Endothelial cell of umbilical vein (primary cell): Measurements from ENCODE around the gene TOMM34. TPM values are rescaled to one million over a fixed set of nuclear protein-coding genes. Genes with fewer than 3 reads are reported as not detected.

Source experiments
- BruUV-seq: library from RNA; stranded (reverse); fragments of 400-500 nt; replicated peaks from 2 replicates; lab custom pipeline; 2021; lab: Mats Ljungman, UMichigan
- CTCF ChIA-PET: fragments of 300-600, 350-600 bp; sonication (Branson Sonifier 250); formaldehyde crosslinking; loops from one replicate; lab custom pipeline; 2021; ENCODE audit warnings: antibody characterized with exemption, inconsistent platforms; lab: Charles Lee
- POLR2A ChIA-PET: fragments of 300-600, 350-600 bp; sonication (Branson Sonifier 250); formaldehyde crosslinking; loops from one replicate; lab custom pipeline; 2021; ENCODE audit warnings: antibody characterized with exemption, inconsistent platforms; lab: Charles Lee
- DNase-seq: peaks from one replicate; pipeline ENCODE4 v3.0.0-alpha.2; 2011; ENCODE audit warnings: low read depth, low spot score
- FAIRE-seq: peaks from 2 replicates; lab custom pipeline; 2011; peaks lifted over from hg19 to GRCh38; lab: Jason Lieb, UNC
- H2AFZ ChIP-seq: 2 replicates; pipeline ENCODE4 v1.6.0; 2012; ENCODE audit warnings: low read depth, low read length, control low read depth, inconsistent platforms
- H3K27ac ChIP-seq: 2 replicates; pipeline ENCODE4 v1.5.1; 2011; ENCODE audit warnings: low read depth, mild to moderate bottlenecking, control low read depth, low read length, moderate library complexity; ENCODE audit not compliant: insufficient read depth
- H3K27me3 ChIP-seq, 2 experiments: 2 replicates each; pipeline versions ENCODE4 v1.6.0 to v1.6.1; 2011; ENCODE audit warnings: low read length in 2 of 2, mixed read lengths in 1 of 2; ENCODE audit not compliant: control insufficient read depth in 2 of 2, insufficient read depth in 2 of 2
- H3K36me3 ChIP-seq, 2 experiments: 2 replicates in 1 of 2; 3 replicates in 1 of 2; pipeline ENCODE4 v1.5.1; 2011; ENCODE audit warnings: low read length in 2 of 2, mild to moderate bottlenecking in 1 of 2, moderate library complexity in 1 of 2; ENCODE audit not compliant: control insufficient read depth in 2 of 2, insufficient read depth in 2 of 2; ENCODE audit errors: extremely low read depth in 1 of 2
- H3K4me1 ChIP-seq: 3 replicates; pipeline ENCODE4 v1.5.1; 2011; ENCODE audit warnings: mild to moderate bottlenecking, low read length; ENCODE audit not compliant: control insufficient read depth, insufficient read depth; ENCODE audit errors: extremely low read depth
- H3K4me2 ChIP-seq: 2 replicates; pipeline ENCODE4 v1.6.1; 2011; ENCODE audit warnings: low read length, control low read depth, mixed read lengths; ENCODE audit not compliant: insufficient read depth
- H3K4me3 ChIP-seq, 3 experiments: fragments of 200-600 bp in 1 of 3; sonication (generic), shearing (Covaris generic) in 1 of 3; replicated peaks in 1 of 3; 2 replicates each; pipeline ENCODE4 v1.5.1; 2011 to 2016; ENCODE audit warnings: control low read depth in 3 of 3, low read length in 3 of 3, mild to moderate bottlenecking in 2 of 3, inconsistent platforms in 1 of 3, low read depth in 1 of 3, moderate library complexity in 1 of 3; ENCODE audit not compliant: insufficient read depth in 1 of 3
- H3K79me2 ChIP-seq: 2 replicates; pipeline ENCODE4 v1.6.0; 2012; ENCODE audit warnings: low read length, inconsistent platforms; ENCODE audit not compliant: control insufficient read depth, insufficient read depth
- H3K9ac ChIP-seq: replicated peaks from 2 replicates; pipeline ENCODE3; 2011; ENCODE audit warnings: low read length, control low read depth; ENCODE audit not compliant: insufficient read depth; ENCODE audit errors: extremely low read depth
- H3K9me1 ChIP-seq: replicated peaks from 3 replicates; pipeline ENCODE4 v1.6.0; 2011; ENCODE audit warnings: mild to moderate bottlenecking, low read length; ENCODE audit not compliant: control insufficient read depth, insufficient read depth; ENCODE audit errors: extremely low read depth
- H3K9me3 ChIP-seq: replicated peaks from 2 replicates; pipeline ENCODE4 v1.5.1; 2012; ENCODE audit warnings: low read length, inconsistent platforms; ENCODE audit not compliant: control insufficient read depth, insufficient read depth
- H4K20me1 ChIP-seq: replicated peaks from 2 replicates; pipeline ENCODE3; 2011; ENCODE audit warnings: mild to moderate bottlenecking, low read length; ENCODE audit not compliant: control insufficient read depth, insufficient read depth; ENCODE audit errors: extremely low read depth
- CTCF ChIP-seq, 2 donors: IDR thresholded peaks; 1 replicate in 1 of 2; 2 replicates in 1 of 2; pipeline ENCODE4 v1.5.1; 2011; ENCODE audit warnings: low read length in 2 of 2, mild to moderate bottlenecking in 2 of 2, moderate library complexity in 2 of 2, control low read depth in 1 of 2, inconsistent platforms in 1 of 2, low read depth in 1 of 2; ENCODE audit not compliant: insufficient read depth in 1 of 2; ENCODE audit errors: extremely low read depth in 1 of 2
- EZH2 ChIP-seq: IDR thresholded peaks from 2 replicates; pipeline ENCODE4 v1.6.1; 2012; ENCODE audit warnings: borderline replicate concordance, low read depth, mild to moderate bottlenecking, moderate library complexity, low read length, inconsistent platforms; ENCODE audit not compliant: severe bottlenecking
- GATA2 ChIP-seq: IDR thresholded peaks from 2 replicates; pipeline ENCODE4 v1.7.0; 2011; ENCODE audit warnings: low read depth, mild to moderate bottlenecking, moderate library complexity, mixed read lengths, low read length; ENCODE audit not compliant: insufficient read length, insufficient read depth
- MAX ChIP-seq: IDR thresholded peaks from 2 replicates; pipeline ENCODE4 v1.6.1; 2011; ENCODE audit not compliant: insufficient read depth, insufficient read length
- MYC ChIP-seq: IDR thresholded peaks from one replicate; pipeline ENCODE4 v1.6.1; 2011; ENCODE audit warnings: mild to moderate bottlenecking, low read depth, low read length
- dilution Hi-C: fragments of 300-500 bp; cut with MboI; formaldehyde crosslinking; loops from one replicate; pipeline ENCODE4 v1.15.0; 2019; ENCODE audit warnings: low sequenced_read_pairs; ENCODE audit not compliant: extremely low pct_ligation_motif_present
- intact Hi-C: fragments of 100-400 bp; cut with micrococcal nuclease; formaldehyde crosslinking; loops from one replicate; pipeline ENCODE4 v1.10.0; 2022
- polyA plus RNA-seq, 4 experiments: library from polyadenylated mRNA; depleted of rRNA in 3 of 4; stranded (reverse) in 3 of 4; unstranded in 1 of 4; fragments of >200 nt; gene quantifications; 2 replicates each; pipeline versions ENCODE4 v1.2.1 to v1.2.3, GENCODE V29; 2011 to 2012; ENCODE audit warnings: missing spikeins in 1 of 4
- total RNA-seq: library from RNA; stranded (reverse); gene quantifications from 2 replicates; pipeline ENCODE4 v1.2.3, GENCODE V29; 2021

TOMM34 gene
- total and polyA plus RNA-seq, 2 donors (not counting 3 experiments of a cell fraction or from before 2014, with no cell fraction given) = 36.3 to 44.2 TPM

- H3K4me2 ChIP-seq = peak overlapping the region; percentile 83
- no peaks in the 10 kb centered on the region for H3K9me3 ChIP-seq
- BruUV-seq = no TSS peak
- H4K20me1 ChIP-seq = no peaks in the 10 kb centered on the region
- TF ChIP-seq MAX (no peak), MYC (no peak), EZH2 (no peak), GATA2 (no peak), CTCF (IDR thresholded peaks at IDR 0.05; ENCODE audit: extremely low read depth in 1 of 2, insufficient read depth in 1 of 2, low read depth in 1 of 2, low read length in 2 of 2) (no peak)
- peak overlapping the region; percentile 59 to 92 (median 64) for H3K4me3 ChIP-seq
- H3K9me1 ChIP-seq = no peaks in the 10 kb centered on the region
- H3K36me3 ChIP-seq = no peaks in the 10 kb centered on the region
- intact Hi-C loops = loop anchor here (2.0 to 10.0 kb wide), 4 partner anchors 25 to 1005 kb away; partner anchors contain the start of genes DNTTIP1, WFDC3 and ZNF335
- H3K27ac ChIP-seq = no peak overlapping the region
- ChIA-PET CTCF (interaction anchor here (0.6 to 1.9 kb wide), 2 partner anchors 10 to 26 kb away, joined by 3 to 5 read pairs; no protein-coding TSS in a partner anchor), POLR2A (no interaction called here)
- no peaks in the 10 kb centered on the region for H3K27me3 ChIP-seq
- peak; percentile 44 for FAIRE-seq
- H3K4me1 ChIP-seq = peaks cover 44% of the 10 kb centered on the region
- peak; percentile 14 for DNase-seq
- H2AFZ ChIP-seq = no peak overlapping the region
- peaks cover 35% of the 10 kb centered on the region for H3K79me2 ChIP-seq
- dilution Hi-C loops = no loop called here
- peak overlapping the region; percentile 5 for H3K9ac ChIP-seq
Observed at GRCh38 chr20:44967207-44967807, 7.1 kb upstream of the TOMM34 start.
